Nephron (organoid): ENCODE data around the gene SPPL3.

Source experiments
- H3K27ac Mint-ChIP-seq, 3 experiments: 2 replicates each; pipeline ENCODE4 v1.8.0; 2020; ENCODE audit warnings: mixed read lengths in 3 of 3, mild to moderate bottlenecking in 2 of 3, moderate library complexity in 1 of 3
- H3K27me3 Mint-ChIP-seq: 2 replicates; pipeline ENCODE4 v1.8.0; 2021; ENCODE audit warnings: low read depth, mild to moderate bottlenecking, moderate library complexity, mixed read lengths
- H3K36me3 Mint-ChIP-seq: 2 replicates; pipeline ENCODE4 v1.8.0; 2020; ENCODE audit warnings: low read depth, mixed read lengths
- H3K4me1 Mint-ChIP-seq: 2 replicates; pipeline ENCODE4 v1.8.0; 2020; ENCODE audit warnings: mixed read lengths
- H3K4me3 Mint-ChIP-seq, 3 experiments: 2 replicates each; pipeline ENCODE4 v1.8.0; 2020; ENCODE audit warnings: mild to moderate bottlenecking in 3 of 3, mixed read lengths in 3 of 3, moderate library complexity in 2 of 3
- H3K9me3 Mint-ChIP-seq: 2 replicates; pipeline ENCODE4 v1.8.0; 2020; ENCODE audit warnings: mixed read lengths
- TF ChIP-seq, protein P1 (sequence below), 3 experiments: fragments of 200-600 bp; sonication (generic); IDR thresholded peaks; one replicate each; pipeline ENCODE4 v1.5.0; 2021; ENCODE audit warnings: antibody characterized with exemption in 3 of 3; ENCODE audit not compliant: unreplicated experiment in 3 of 3

SPPL3 gene

DNA sequence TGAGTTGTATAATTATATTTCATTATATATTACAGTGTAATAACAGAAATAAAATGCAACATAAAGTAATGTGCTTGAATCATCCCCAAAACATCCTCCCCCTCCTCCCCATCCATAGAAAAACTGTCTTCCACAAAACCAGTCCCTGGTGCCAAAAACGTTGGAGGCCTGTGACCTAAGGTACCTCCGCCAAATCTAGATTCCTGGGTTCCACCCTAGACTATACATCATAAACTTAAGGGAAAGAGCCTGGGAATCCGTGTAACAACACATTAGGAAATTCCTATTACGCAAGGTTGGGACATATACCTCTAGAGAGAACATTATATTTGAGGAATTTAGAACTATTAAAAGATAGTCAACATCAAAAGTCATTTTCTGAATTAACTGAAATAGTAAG lies 38.0 kb downstream of the SPPL3 start:
- no peaks in the 10 kb centered on the region for H3K4me1 Mint-ChIP-seq
- H3K9me3 Mint-ChIP-seq = no peaks in the 10 kb centered on the region
- TF ChIP-seq, protein P1, sequence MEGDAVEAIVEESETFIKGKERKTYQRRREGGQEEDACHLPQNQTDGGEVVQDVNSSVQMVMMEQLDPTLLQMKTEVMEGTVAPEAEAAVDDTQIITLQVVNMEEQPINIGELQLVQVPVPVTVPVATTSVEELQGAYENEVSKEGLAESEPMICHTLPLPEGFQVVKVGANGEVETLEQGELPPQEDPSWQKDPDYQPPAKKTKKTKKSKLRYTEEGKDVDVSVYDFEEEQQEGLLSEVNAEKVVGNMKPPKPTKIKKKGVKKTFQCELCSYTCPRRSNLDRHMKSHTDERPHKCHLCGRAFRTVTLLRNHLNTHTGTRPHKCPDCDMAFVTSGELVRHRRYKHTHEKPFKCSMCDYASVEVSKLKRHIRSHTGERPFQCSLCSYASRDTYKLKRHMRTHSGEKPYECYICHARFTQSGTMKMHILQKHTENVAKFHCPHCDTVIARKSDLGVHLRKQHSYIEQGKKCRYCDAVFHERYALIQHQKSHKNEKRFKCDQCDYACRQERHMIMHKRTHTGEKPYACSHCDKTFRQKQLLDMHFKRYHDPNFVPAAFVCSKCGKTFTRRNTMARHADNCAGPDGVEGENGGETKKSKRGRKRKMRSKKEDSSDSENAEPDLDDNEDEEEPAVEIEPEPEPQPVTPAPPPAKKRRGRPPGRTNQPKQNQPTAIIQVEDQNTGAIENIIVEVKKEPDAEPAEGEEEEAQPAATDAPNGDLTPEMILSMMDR (IDR thresholded peaks at IDR 0.05; ENCODE audit: unreplicated experiment in 3 of 3) = no peak
- peaks cover 18% of the 10 kb centered on the region for H3K36me3 Mint-ChIP-seq
- no peaks in the 10 kb centered on the region for H3K27me3 Mint-ChIP-seq
- H3K4me3 Mint-ChIP-seq = no peak overlapping the region
- H3K27ac Mint-ChIP-seq = no peak overlapping the region

DNA sequence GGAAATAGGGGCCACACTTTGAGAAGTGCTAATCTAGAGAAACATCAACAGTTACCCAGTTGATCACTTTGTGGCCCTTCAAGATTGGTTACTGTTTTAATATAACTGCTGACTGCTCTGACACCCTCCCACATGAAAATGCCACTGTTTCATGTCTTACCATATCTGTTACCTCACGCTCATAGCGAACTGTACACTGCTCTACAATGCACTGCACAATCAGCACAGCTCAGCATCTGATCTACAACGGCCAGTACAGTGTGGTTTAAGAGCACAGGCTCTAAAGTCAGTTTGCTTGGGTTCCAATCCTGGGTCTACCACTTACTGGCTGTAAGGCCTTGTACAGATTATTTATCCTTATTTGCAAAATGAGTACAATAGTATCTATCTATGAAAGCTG lies 39.1 kb downstream of the SPPL3 start:
- Mint-ChIP-seq H3K27me3 (no peaks in the 10 kb centered on the region), H3K4me1 (no peaks in the 10 kb centered on the region), H3K9me3 (peaks cover 5% of the 10 kb centered on the region), H3K4me3 (no peak overlapping the region), H3K36me3 (peaks cover 25% of the 10 kb centered on the region), H3K27ac (no peak overlapping the region)
- TF ChIP-seq, protein P1 (IDR thresholded peaks at IDR 0.05; ENCODE audit: unreplicated experiment in 3 of 3) = no peak

DNA sequence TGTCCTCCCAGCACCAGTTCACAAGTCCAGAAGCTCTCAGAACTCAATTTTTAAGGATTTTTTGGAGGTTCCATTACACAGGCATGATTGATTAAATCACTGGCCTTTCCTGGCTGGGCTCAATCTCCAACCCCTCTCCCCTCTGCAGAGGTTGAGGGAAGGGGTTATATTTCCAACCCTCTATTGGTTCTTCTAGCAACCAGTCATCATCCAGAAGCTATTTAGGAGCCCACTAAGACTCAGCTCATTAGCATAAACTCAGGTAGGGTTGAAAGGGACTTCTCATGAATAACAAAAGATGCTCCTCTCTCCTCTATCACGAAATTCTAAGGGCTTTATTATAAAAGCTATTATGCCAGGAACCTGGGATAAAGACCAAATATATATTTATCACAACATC lies 41.5 kb downstream of the SPPL3 start:
- H3K4me3 Mint-ChIP-seq = no peak overlapping the region
- H3K27ac Mint-ChIP-seq = no peak overlapping the region
- H3K4me1 Mint-ChIP-seq = no peaks in the 10 kb centered on the region
- H3K9me3 Mint-ChIP-seq = peaks cover 13% of the 10 kb centered on the region
- H3K36me3 Mint-ChIP-seq = peaks cover 39% of the 10 kb centered on the region
- H3K27me3 Mint-ChIP-seq = no peaks in the 10 kb centered on the region
- TF ChIP-seq, protein P1 (IDR thresholded peaks at IDR 0.05; ENCODE audit: unreplicated experiment in 3 of 3) = no peak

DNA sequence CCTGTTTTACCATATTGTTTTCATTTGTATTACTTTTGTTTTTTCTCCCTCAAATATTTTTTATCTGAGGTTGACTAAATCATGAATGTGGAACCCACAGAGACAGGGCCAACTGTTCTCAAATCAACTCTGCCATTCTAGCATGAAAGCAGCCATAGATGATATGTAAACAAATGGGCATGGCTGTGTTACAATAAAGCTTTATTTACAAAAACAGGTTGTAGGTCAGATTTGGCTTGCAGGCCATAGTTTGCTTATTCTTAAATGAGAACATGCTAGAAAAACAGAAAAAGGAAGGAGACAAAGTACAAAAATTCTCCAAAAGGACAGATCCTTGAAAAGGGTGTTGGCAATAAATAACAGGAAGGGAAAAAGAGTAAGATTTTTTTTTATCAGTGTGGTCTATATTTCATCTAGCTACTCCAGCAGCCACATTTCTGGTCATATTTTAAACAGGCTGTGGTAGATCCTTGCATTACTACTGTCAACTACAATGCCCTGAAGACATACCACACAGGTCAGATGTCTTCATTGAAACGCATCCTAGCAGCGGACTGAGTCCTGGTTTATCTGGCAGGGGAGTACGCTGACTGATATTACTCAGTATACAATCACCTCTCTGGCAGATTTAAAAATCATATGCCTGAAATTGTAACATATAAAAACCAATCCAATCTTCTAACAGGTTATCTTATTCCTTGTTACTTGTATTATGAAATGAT lies 42.9 kb downstream of the SPPL3 start:
- Mint-ChIP-seq H3K27ac (no peak overlapping the region), H3K27me3 (no peaks in the 10 kb centered on the region), H3K36me3 (peaks cover 47% of the 10 kb centered on the region), H3K4me1 (no peaks in the 10 kb centered on the region), H3K9me3 (peaks cover 19% of the 10 kb centered on the region), H3K4me3 (no peak overlapping the region)
- TF ChIP-seq, protein P1 (IDR thresholded peaks at IDR 0.05; ENCODE audit: unreplicated experiment in 3 of 3) = no peak

DNA sequence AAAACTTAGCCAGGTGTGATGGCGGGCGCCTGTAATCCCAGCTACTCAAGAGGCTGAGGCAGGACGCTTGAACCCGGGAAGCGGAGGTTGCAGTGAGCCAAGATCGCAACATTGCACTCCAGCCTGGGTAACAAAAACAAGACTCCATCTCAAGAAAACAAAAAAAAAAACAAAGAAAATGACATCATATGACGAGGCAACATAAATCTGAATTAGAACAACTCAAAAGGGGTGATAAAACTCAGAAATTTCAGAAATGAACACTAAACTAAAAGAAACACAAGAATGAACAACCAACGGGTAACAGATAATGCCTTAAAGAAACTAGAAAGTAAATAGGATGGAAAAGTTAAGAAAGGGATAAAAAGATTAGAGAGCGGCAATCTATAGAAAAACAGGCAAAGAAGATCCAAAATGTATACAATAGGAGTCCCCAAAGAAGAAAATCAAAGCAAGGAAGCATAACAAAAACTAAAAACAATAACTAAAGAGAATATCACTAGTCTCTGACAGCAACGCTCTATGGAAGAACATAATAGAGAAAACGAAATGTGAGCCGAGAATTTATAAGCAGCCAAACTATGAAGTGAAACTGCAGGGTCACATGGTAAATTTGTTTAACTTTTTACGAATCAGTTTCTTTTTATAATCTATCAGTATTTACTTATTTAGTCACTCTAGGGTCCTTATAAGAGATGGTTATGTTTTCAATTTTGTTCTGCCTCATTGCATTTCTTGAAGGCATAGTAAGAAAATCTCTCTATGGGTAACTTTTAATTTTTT lies 45.7 kb downstream of the SPPL3 start:
- Mint-ChIP-seq H3K4me1 (peaks cover 5% of the 10 kb centered on the region), H3K4me3 (no peak overlapping the region), H3K9me3 (peaks cover 19% of the 10 kb centered on the region), H3K27ac (no peak overlapping the region), H3K36me3 (peaks cover 47% of the 10 kb centered on the region), H3K27me3 (no peaks in the 10 kb centered on the region)
- TF ChIP-seq, protein P1 (IDR thresholded peaks at IDR 0.05; ENCODE audit: unreplicated experiment in 3 of 3) = no peak
